Measurements from ENCODE around the gene RNU6-9. TPM values are rescaled to one million over a fixed set of nuclear protein-coding genes. Genes with fewer than 3 reads are reported as not detected.
A peak's percentile ranks its signal among the peaks of the same experiment; 100 is the strongest.

Gene RNU6-9
- total and polyA plus RNA-seq, 2 experiments from 2014 or later: not detected

- no peak overlapping the region for H3K4me2 ChIP-seq (ENCODE audit: unreplicated experiment)
Measured at GRCh38 chr19:861141-861755, 32.0 kb upstream of the RNU6-9 start.

GRCh38 chr19:861756-862580 lies 31.3 kb upstream of the RNU6-9 start:
- no peaks in the 10 kb centered on the region for H3K36me3 ChIP-seq (ENCODE audit: low read depth)
- no peaks in the 10 kb centered on the region for H3K27me3 ChIP-seq (replicated peaks; ENCODE audit: insufficient read depth)
- no peak overlapping the region for H3K4me3 ChIP-seq
- no peaks in the 10 kb centered on the region for H3K9me3 ChIP-seq (ENCODE audit: low read depth)
- peaks cover 6% of the 10 kb centered on the region for H3K4me1 ChIP-seq (ENCODE audit: insufficient read depth)
- no peak overlapping the region for H3K4me2 ChIP-seq (ENCODE audit: unreplicated experiment)
- no peaks in the 10 kb centered on the region for H3F3A ChIP-seq (ENCODE audit: insufficient read depth)
- no peaks in the 10 kb centered on the region for H4K20me1 ChIP-seq (ENCODE audit: insufficient read depth)
- no peaks in the 10 kb centered on the region for H3K79me2 ChIP-seq (ENCODE audit: insufficient read depth)
- no peaks in the 10 kb centered on the region for H3K9me2 ChIP-seq (ENCODE audit: insufficient read depth)
- H3K9ac ChIP-seq: no peak overlapping the region
- DNase-seq: peak; percentile 50
- in situ Hi-C loops (cut with MboI): no loop called here
- H2AFZ ChIP-seq: no peak overlapping the region
- WGBS, 2 experiments (ENCODE audit: low coverage in 1 of 2, low lambda C conversion rate in 2 of 2, missing lambda C conversion rate in 2 of 2): 47 to 63% methylated on average over 18 to 60 of the region's 60 CpGs
- no peak for TF ChIP-seq EZH2 (IDR thresholded peaks at IDR 0.05; ENCODE audit: insufficient read depth, poor library complexity, severe bottlenecking)
- TF ChIP-seq EZH2phosphoT487 (IDR thresholded peaks at IDR 0.05; ENCODE audit: insufficient read depth, low read depth): no peak
- no peak overlapping the region for H3K27ac ChIP-seq

More at GRCh38 chr19:861141-861755, 32.0 kb upstream of the RNU6-9 start:
- Histone ChIP-seq H3K9me3 (ENCODE audit: low read depth) (no peaks in the 10 kb centered on the region), H2AFZ (no peak overlapping the region), H3F3A (ENCODE audit: insufficient read depth) (no peaks in the 10 kb centered on the region), H3K9ac (no peak overlapping the region), H3K79me2 (ENCODE audit: insufficient read depth) (no peaks in the 10 kb centered on the region), H3K27me3 (replicated peaks; ENCODE audit: insufficient read depth) (no peaks in the 10 kb centered on the region), H3K27ac (no peak overlapping the region), H4K20me1 (ENCODE audit: insufficient read depth) (no peaks in the 10 kb centered on the region), H3K4me1 (ENCODE audit: insufficient read depth) (peaks cover 6% of the 10 kb centered on the region), H3K36me3 (ENCODE audit: low read depth) (no peaks in the 10 kb centered on the region), H3K4me3 (no peak overlapping the region), H3K9me2 (ENCODE audit: insufficient read depth) (no peaks in the 10 kb centered on the region)
- WGBS, 2 experiments (ENCODE audit: low coverage in 1 of 2, low lambda C conversion rate in 2 of 2, missing lambda C conversion rate in 2 of 2): 73 to 88% methylated on average over 8 to 34 of the region's 35 CpGs
- no peak for DNase-seq
- in situ Hi-C loops (cut with MboI): no loop called here
- TF ChIP-seq EZH2 (IDR thresholded peaks at IDR 0.05; ENCODE audit: insufficient read depth, poor library complexity, severe bottlenecking) (no peak), EZH2phosphoT487 (IDR thresholded peaks at IDR 0.05; ENCODE audit: insufficient read depth, low read depth) (no peak)

GRCh38 chr19:862581-863314 lies 30.5 kb upstream of the RNU6-9 start:
- Histone ChIP-seq H3K4me3 (no peak overlapping the region), H3K27ac (no peak overlapping the region), H3K9me2 (ENCODE audit: insufficient read depth) (no peaks in the 10 kb centered on the region), H3F3A (ENCODE audit: insufficient read depth) (no peaks in the 10 kb centered on the region), H3K4me1 (ENCODE audit: insufficient read depth) (peaks cover 6% of the 10 kb centered on the region), H3K79me2 (ENCODE audit: insufficient read depth) (no peaks in the 10 kb centered on the region), H4K20me1 (ENCODE audit: insufficient read depth) (no peaks in the 10 kb centered on the region), H3K36me3 (ENCODE audit: low read depth) (no peaks in the 10 kb centered on the region), H3K9ac (no peak overlapping the region), H3K9me3 (ENCODE audit: low read depth) (no peaks in the 10 kb centered on the region), H3K4me2 (ENCODE audit: unreplicated experiment) (no peak overlapping the region), H2AFZ (no peak overlapping the region), H3K27me3 (replicated peaks; ENCODE audit: insufficient read depth) (no peaks in the 10 kb centered on the region)
- in situ Hi-C loops (cut with MboI): no loop called here
- TF ChIP-seq EZH2phosphoT487 (IDR thresholded peaks at IDR 0.05; ENCODE audit: insufficient read depth, low read depth): no peak
- no peak for TF ChIP-seq EZH2 (IDR thresholded peaks at IDR 0.05; ENCODE audit: insufficient read depth, poor library complexity, severe bottlenecking)
- peak; percentile 58 for DNase-seq
- WGBS, 2 experiments (ENCODE audit: low coverage in 1 of 2, low lambda C conversion rate in 2 of 2, missing lambda C conversion rate in 2 of 2): 66 to 79% methylated on average over 21 to 47 of the region's 48 CpGs

- TF ChIP-seq EZH2 (IDR thresholded peaks at IDR 0.05; ENCODE audit: insufficient read depth, poor library complexity, severe bottlenecking) (no peak), EZH2phosphoT487 (IDR thresholded peaks at IDR 0.05; ENCODE audit: insufficient read depth, low read depth) (no peak)
- peaks cover 6% of the 10 kb centered on the region for H3K4me1 ChIP-seq (ENCODE audit: insufficient read depth)
- H3K4me2 ChIP-seq (ENCODE audit: unreplicated experiment): no peak overlapping the region
- 94% methylated on average over 7 of the region's 7 CpGs for WGBS, 2 experiments (ENCODE audit: low coverage in 1 of 2, low lambda C conversion rate in 2 of 2, missing lambda C conversion rate in 2 of 2)
- H3K27ac ChIP-seq: no peak overlapping the region
- no peaks in the 10 kb centered on the region for H3K9me3 ChIP-seq (ENCODE audit: low read depth)
- H3K27me3 ChIP-seq (replicated peaks; ENCODE audit: insufficient read depth): no peaks in the 10 kb centered on the region
- no peak overlapping the region for H3K4me3 ChIP-seq
- H2AFZ ChIP-seq: no peak overlapping the region
- no peaks in the 10 kb centered on the region for H3F3A ChIP-seq (ENCODE audit: insufficient read depth)
- H3K9me2 ChIP-seq (ENCODE audit: insufficient read depth): no peaks in the 10 kb centered on the region
- DNase-seq: no peak
- no peaks in the 10 kb centered on the region for H4K20me1 ChIP-seq (ENCODE audit: insufficient read depth)
- H3K9ac ChIP-seq: no peak overlapping the region
- H3K79me2 ChIP-seq (ENCODE audit: insufficient read depth): no peaks in the 10 kb centered on the region
- H3K36me3 ChIP-seq (ENCODE audit: low read depth): no peaks in the 10 kb centered on the region
- in situ Hi-C loops (cut with MboI): no loop called here
Measured at GRCh38 chr19:863315-863620, 30.0 kb upstream of the RNU6-9 start.
